Measurements from ENCODE around the gene PWWP2B.

DNA sequence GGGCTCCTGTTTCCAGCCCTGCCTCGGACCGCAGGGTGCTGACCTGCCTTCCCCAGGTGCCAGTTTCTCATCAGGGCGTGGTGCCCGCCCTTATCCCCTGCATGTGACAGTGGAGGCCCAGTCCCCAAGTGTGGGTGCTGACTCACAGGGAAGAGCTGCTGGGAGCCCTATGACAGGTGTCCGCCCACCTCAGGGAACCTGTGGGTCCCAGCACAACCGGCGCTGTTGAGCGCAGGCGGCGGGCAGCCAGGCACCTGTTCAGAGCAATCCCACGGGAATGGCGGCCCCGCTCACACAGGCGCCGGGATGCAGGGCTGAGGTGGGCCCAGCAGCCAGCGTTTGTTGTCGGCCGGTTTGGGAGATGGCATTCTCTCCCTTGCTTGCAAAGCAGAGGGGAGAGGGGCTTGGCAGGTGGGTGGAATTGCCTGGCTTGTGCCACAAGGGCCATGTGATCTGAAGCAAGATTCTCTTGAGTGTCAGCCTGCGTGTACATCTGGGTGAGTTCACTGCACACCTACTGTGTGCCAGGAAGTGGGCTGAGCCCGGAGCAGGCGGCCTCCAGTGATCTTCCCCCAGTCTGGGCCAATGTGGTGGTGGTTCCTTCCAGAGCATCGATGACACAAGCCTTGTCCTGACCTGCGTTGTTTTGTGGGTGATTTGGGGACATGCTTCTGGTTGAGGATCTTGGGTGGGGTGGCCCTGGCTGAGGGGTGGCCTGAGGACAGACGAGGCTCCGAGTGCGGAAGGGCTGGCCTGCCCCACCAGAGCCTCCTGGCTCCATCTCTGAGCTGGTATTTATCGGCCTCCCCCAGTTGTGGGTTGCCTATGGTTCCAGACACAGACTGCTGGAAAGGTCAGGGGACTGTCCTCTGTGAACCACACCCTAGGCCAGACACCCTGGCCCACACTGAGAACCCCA is 2.4 kb downstream of the PWWP2B start:
- TF ChIP-seq, protein P1, sequence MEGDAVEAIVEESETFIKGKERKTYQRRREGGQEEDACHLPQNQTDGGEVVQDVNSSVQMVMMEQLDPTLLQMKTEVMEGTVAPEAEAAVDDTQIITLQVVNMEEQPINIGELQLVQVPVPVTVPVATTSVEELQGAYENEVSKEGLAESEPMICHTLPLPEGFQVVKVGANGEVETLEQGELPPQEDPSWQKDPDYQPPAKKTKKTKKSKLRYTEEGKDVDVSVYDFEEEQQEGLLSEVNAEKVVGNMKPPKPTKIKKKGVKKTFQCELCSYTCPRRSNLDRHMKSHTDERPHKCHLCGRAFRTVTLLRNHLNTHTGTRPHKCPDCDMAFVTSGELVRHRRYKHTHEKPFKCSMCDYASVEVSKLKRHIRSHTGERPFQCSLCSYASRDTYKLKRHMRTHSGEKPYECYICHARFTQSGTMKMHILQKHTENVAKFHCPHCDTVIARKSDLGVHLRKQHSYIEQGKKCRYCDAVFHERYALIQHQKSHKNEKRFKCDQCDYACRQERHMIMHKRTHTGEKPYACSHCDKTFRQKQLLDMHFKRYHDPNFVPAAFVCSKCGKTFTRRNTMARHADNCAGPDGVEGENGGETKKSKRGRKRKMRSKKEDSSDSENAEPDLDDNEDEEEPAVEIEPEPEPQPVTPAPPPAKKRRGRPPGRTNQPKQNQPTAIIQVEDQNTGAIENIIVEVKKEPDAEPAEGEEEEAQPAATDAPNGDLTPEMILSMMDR (IDR thresholded peaks at IDR 0.05) = no peak
- TF ChIP-seq POLR2A (IDR thresholded peaks at IDR 0.05) = no peak
